Sigmoid colon (tissue), 4 donors: ENCODE data around the gene SMARCA2.

Experiments used
- CTCF ChIP-seq, 4 experiments: fragments of 450-650 bp in 3 of 4; fragments of 200-600 bp in 1 of 4; IDR thresholded peaks; one replicate each; pipeline ENCODE4 v1.5.1; 2016 to 2019; ENCODE audit warnings: antibody characterized with exemption in 4 of 4, mild to moderate bottlenecking in 3 of 4, moderate library complexity in 2 of 4
- POLR2AphosphoS5 ChIP-seq, 4 donors: sonication (generic); formaldehyde crosslinking; IDR thresholded peaks; one replicate each; pipeline ENCODE4 v1.6.1; 2017; ENCODE audit warnings: antibody characterized with exemption in 4 of 4

GRCh38 chr9:2235623-2236022, 220.5 kb downstream of the SMARCA2 start:
- TF ChIP-seq CTCF (IDR thresholded peaks at IDR 0.05) = no peak
- no peak for TF ChIP-seq POLR2AphosphoS5 (IDR thresholded peaks at IDR 0.05)
